ENCODE data around the gene RSPH6A.

RSPH6A gene

DNA sequence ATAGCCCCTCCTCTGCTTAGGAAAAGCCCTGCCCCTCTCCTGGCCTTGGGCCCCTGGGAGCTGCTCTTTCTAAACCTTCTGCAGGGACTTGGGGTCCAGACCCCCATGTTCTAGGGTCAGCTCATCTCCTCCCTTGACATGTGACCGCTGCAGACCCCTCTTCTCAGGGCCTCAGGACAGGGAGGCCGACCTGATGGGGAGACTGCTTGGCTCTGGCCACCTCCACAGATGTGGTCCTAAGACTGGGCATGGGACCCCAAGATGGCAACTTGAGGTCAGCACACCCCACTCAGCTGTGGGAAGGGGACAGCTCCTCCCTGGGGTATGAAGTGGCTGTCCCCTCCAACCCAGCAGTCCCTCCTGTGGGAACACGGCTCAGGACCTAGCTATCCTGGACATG, 42.2 kb downstream of the RSPH6A start:
- TF ChIP-seq, protein P1, sequence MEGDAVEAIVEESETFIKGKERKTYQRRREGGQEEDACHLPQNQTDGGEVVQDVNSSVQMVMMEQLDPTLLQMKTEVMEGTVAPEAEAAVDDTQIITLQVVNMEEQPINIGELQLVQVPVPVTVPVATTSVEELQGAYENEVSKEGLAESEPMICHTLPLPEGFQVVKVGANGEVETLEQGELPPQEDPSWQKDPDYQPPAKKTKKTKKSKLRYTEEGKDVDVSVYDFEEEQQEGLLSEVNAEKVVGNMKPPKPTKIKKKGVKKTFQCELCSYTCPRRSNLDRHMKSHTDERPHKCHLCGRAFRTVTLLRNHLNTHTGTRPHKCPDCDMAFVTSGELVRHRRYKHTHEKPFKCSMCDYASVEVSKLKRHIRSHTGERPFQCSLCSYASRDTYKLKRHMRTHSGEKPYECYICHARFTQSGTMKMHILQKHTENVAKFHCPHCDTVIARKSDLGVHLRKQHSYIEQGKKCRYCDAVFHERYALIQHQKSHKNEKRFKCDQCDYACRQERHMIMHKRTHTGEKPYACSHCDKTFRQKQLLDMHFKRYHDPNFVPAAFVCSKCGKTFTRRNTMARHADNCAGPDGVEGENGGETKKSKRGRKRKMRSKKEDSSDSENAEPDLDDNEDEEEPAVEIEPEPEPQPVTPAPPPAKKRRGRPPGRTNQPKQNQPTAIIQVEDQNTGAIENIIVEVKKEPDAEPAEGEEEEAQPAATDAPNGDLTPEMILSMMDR (IDR thresholded peaks at IDR 0.05; ENCODE audit: insufficient read depth, low read length, missing control alignments): no peak
- no peak overlapping the region for H3K4me3 ChIP-seq (ENCODE audit: low read depth, low read length)
- no peak for DNase-seq (ENCODE audit: low read depth, low spot score)
- ChIA-PET CTCF (interaction anchor here (0.6 to 9.9 kb wide), 6 partner anchors 9 to 622 kb away, joined by 3 to 170 read pairs (median 12); partner anchors contain the start of gene DMPK), POLR2A (interaction anchor here (1.0 to 6.2 kb wide), 3 partner anchors 9 to 27 kb away, joined by 3 to 65 read pairs (median 11); partner anchors contain the start of gene DMPK)

DNA sequence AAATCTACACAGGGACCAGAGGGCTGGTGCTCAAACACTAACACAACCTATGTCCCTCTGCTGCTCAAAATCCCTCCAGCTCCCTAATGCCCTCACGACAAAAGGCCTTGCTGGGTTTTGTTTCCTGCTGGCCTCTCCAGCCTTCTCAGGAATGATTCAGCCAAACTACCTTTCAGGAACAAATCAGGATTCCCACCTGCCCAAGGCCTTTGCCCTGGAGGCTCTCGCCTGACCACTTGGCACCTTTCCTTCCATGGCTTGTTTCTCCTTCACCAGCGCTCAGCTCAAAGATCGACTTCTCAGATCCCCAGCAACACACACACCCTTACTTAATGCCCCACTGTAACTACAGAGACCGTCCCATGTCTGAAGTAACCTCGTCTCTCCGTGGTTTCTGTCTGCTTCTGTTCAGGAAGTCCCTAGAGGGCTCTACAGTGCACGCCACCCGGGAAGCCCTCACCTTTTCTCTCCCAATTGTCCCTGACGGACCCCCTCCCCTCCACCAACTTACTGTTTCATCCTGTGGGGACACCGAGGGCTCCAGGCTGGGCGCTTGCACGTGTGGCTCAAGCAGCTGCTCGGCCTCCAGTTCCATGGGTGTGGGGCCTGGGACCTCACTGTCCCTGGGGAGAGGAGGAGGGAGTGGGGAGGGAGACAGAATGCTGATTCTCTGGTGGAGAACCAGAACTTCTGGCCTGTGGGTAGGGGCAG, 42.8 kb downstream of the RSPH6A start:
- H3K4me3 ChIP-seq (ENCODE audit: low read depth, low read length): no peak overlapping the region
- no peak for DNase-seq (ENCODE audit: low read depth, low spot score)
- ChIA-PET POLR2A (interaction anchor here (1.0 to 6.2 kb wide), 2 partner anchors 10 to 27 kb away, joined by 3 to 65 read pairs; partner anchors contain the start of gene DMPK), CTCF (interaction anchor here (1.0 to 9.9 kb wide), 4 partner anchors 10 to 45 kb away, joined by 3 to 170 read pairs (median 20); partner anchors contain the start of gene DMPK)
- TF ChIP-seq, protein P1 (IDR thresholded peaks at IDR 0.05; ENCODE audit: insufficient read depth, low read length, missing control alignments): no peak

DNA sequence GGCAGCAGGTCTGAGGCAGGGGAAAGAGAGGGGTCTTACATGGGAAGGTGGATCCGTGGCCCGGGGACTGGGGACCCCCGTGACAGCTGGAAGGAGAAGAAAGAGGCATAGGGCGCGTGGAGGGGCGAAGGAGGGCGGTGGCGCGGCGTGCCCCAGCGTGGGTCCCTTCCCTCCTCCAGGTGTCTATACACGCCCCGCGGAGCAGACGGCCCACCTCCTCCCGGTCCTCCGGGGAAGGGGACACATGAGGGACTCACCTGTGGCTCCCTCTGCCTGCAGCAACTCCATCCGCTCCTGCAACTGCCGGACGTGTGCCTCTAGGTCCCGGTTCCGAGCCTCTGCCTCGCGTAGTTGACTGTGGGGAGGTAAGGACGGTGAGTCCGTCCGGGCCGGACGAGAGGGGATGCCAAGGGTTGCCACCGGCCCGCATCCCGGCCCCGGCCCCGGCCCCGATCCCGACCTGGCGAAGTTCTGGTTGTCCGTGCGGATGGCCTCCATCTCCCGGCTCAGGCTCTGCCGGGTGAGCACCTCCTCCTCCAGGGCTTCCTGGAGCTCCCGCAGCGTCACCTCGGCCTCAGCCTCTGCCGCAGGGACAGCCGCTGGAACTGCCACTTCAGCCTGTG, 43.7 kb downstream of the RSPH6A start:
- DNase-seq (ENCODE audit: low read depth, low spot score): no peak
- TF ChIP-seq, protein P1 (IDR thresholded peaks at IDR 0.05; ENCODE audit: insufficient read depth, low read length, missing control alignments): no peak
- ChIA-PET POLR2A (interaction anchor here (0.9 to 6.2 kb wide), 5 partner anchors 10 to 68 kb away, joined by 3 to 65 read pairs (median 31); partner anchors contain the start of gene DMPK), CTCF (interaction anchor here (1.0 to 9.9 kb wide), 7 partner anchors 11 to 46 kb away, joined by 3 to 170 read pairs (median 36); partner anchors contain the start of genes DMPK and DMWD)
- H3K4me3 ChIP-seq (ENCODE audit: low read depth, low read length): no peak overlapping the region

DNA sequence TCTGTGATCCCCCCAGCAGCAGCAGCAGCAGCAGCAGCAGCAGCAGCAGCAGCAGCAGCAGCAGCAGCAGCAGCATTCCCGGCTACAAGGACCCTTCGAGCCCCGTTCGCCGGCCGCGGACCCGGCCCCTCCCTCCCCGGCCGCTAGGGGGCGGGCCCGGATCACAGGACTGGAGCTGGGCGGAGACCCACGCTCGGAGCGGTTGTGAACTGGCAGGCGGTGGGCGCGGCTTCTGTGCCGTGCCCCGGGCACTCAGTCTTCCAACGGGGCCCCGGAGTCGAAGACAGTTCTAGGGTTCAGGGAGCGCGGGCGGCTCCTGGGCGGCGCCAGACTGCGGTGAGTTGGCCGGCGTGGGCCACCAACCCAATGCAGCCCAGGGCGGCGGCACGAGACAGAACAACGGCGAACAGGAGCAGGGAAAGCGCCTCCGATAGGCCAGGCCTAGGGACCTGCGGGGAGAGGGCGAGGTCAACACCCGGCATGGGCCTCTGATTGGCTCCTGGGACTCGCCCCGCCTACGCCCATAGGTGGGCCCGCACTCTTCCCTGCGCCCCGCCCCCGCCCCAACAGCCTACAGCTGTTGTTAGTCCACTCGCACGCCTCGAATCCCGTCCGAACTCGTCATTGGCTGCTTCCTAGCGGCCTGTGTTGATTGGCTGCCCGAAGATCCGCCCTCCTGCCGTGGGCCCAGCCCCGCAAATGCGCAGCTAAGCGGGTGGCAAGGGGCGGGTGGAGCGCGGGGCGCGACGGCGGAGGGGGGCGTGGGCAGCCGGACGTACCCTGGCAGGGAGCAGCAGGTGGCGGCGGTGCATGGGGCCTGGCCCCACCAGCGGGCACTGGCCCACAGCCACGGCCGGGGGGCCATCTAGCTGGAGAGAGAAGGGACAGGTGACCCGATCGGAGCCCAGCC, 44.7 kb downstream of the RSPH6A start:
- peak; percentile 86 for DNase-seq (ENCODE audit: low read depth, low spot score)
- ChIA-PET CTCF (interaction anchor here (0.8 to 9.9 kb wide), 18 partner anchors 8 to 112 kb away, joined by 3 to 170 read pairs (median 11); partner anchors contain the start of genes DMPK, DMWD, FBXO46 and QPCTL), POLR2A (interaction anchor here (0.6 to 6.2 kb wide), 14 partner anchors 9 to 415 kb away, joined by 3 to 65 read pairs (median 5); partner anchors contain the start of genes DMPK, FBXO46, QPCTL and SNRPD2)
- TF ChIP-seq, protein P1 (IDR thresholded peaks at IDR 0.05; ENCODE audit: insufficient read depth, low read length, missing control alignments): peak; percentile 93
- peak overlapping the region; percentile 58 for H3K4me3 ChIP-seq (ENCODE audit: low read depth, low read length)

DNA sequence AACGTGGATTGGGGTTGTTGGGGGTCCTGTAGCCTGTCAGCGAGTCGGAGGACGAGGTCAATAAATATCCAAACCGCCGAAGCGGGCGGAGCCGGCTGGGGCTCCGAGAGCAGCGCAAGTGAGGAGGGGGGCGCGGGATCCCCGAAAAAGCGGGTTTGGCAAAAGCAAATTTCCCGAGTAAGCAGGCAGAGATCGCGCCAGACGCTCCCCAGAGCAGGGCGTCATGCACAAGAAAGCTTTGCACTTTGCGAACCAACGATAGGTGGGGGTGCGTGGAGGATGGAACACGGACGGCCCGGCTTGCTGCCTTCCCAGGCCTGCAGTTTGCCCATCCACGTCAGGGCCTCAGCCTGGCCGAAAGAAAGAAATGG, 45.3 kb downstream of the RSPH6A start:
- POLR2A ChIA-PET: interaction anchor here (0.6 to 6.2 kb wide), 9 partner anchors 12 to 77 kb away, joined by 3 to 65 read pairs (median 15); partner anchors contain the start of genes DMPK, DMWD, FBXO46 and QPCTL
- TF ChIP-seq, protein P1 (IDR thresholded peaks at IDR 0.05; ENCODE audit: insufficient read depth, low read length, missing control alignments): no peak
- no peak for DNase-seq (ENCODE audit: low read depth, low spot score)
- CTCF ChIA-PET: interaction anchor here (0.8 to 9.9 kb wide), 23 partner anchors 9 to 113 kb away, joined by 3 to 170 read pairs (median 6); partner anchors contain the start of genes DMPK, DMWD, FBXO46 and QPCTL
- H3K4me3 ChIP-seq (ENCODE audit: low read depth, low read length): peak overlapping the region; percentile 58
